KMS-11 (cell line): ENCODE measurements around the gene TSPAN18.

Experiments
- H2AFZ ChIP-seq: fragments of 200-600 bp; sonication (generic); 2 replicates; pipeline ENCODE4 v1.6.1; 2016; ENCODE audit warnings: antibody characterized with exemption, mixed run types, low read depth
- H3K27ac ChIP-seq: fragments of 200-600 bp; sonication (generic); 2 replicates; pipeline ENCODE4 v1.6.1; 2016; ENCODE audit warnings: mild to moderate bottlenecking, mixed run types
- H3K27me3 ChIP-seq: fragments of 200-600 bp; sonication (generic); 2 replicates; pipeline ENCODE4 v1.6.1; 2017; ENCODE audit warnings: mild to moderate bottlenecking, low read depth, mixed run types, moderate library complexity; ENCODE audit not compliant: insufficient read depth
- H3K36me3 ChIP-seq: fragments of 200-600 bp; sonication (generic); 2 replicates; pipeline ENCODE4 v1.6.1; 2017; ENCODE audit warnings: mild to moderate bottlenecking, mixed run types; ENCODE audit not compliant: insufficient read depth
- H3K4me1 ChIP-seq: fragments of 200-600 bp; sonication (generic); 2 replicates; pipeline ENCODE4 v1.6.1; 2016; ENCODE audit warnings: mild to moderate bottlenecking, low read depth, mixed run types; ENCODE audit not compliant: poor library complexity, severe bottlenecking
- H3K4me2 ChIP-seq: fragments of 200-600 bp; sonication (generic); 2 replicates; pipeline ENCODE4 v1.7.0; 2016; ENCODE audit warnings: mild to moderate bottlenecking, mixed run types
- H3K4me3 ChIP-seq: fragments of 200-600 bp; sonication (generic); IDR thresholded peaks from 2 replicates; pipeline ENCODE4 v1.6.1; 2017; ENCODE audit warnings: low read depth, low read length, mixed read lengths; ENCODE audit not compliant: insufficient read depth
- H3K79me2 ChIP-seq: fragments of 200-600 bp; sonication (generic); 2 replicates; pipeline ENCODE4 v1.6.1; 2016; ENCODE audit warnings: low read depth, mixed run types; ENCODE audit not compliant: insufficient read depth
- H3K9ac ChIP-seq: fragments of 200-600 bp; sonication (generic); 2 replicates; pipeline ENCODE4 v1.6.1; 2016; ENCODE audit warnings: mild to moderate bottlenecking, mixed run types
- H4K20me1 ChIP-seq: fragments of 200-600 bp; sonication (generic); 2 replicates; pipeline ENCODE4 v1.6.1; 2016; ENCODE audit warnings: mild to moderate bottlenecking, mixed run types; ENCODE audit not compliant: insufficient read depth
- TF ChIP-seq, protein P1 (sequence below): fragments of 200-600 bp; sonication (generic); conservative IDR thresholded peaks from 2 replicates; pipeline ENCODE4 v1.6.1; 2017; ENCODE audit warnings: low read depth, mild to moderate bottlenecking, antibody characterized with exemption, low read length, moderate library complexity, mixed read lengths

Gene TSPAN18

GRCh38 chr11:44940404-44940803 is 213.6 kb downstream of the TSPAN18 start:
- Histone ChIP-seq H4K20me1 (no peaks in the 10 kb centered on the region), H3K36me3 (no peaks in the 10 kb centered on the region)

DNA sequence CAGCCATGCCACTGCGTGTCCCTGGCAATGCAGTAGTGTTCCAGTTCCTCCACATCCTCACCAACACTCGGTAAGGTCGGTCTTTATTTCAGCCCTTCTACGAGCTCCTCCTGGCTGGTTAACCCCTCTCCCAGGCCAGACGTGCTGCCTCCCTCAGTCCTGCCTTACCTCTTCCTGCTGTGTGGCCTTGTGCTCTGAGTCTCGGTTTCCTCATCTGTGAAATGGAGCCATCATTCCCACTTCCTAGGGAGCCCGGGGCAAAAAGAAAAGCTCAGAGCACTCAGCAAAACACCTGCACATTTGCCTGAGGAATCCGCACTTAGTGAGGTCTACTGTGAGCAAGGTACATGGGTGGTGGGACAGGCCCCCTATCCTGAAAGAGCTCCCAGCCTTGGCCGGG is 214.1 kb downstream of the TSPAN18 start:
- TF ChIP-seq, protein P1, sequence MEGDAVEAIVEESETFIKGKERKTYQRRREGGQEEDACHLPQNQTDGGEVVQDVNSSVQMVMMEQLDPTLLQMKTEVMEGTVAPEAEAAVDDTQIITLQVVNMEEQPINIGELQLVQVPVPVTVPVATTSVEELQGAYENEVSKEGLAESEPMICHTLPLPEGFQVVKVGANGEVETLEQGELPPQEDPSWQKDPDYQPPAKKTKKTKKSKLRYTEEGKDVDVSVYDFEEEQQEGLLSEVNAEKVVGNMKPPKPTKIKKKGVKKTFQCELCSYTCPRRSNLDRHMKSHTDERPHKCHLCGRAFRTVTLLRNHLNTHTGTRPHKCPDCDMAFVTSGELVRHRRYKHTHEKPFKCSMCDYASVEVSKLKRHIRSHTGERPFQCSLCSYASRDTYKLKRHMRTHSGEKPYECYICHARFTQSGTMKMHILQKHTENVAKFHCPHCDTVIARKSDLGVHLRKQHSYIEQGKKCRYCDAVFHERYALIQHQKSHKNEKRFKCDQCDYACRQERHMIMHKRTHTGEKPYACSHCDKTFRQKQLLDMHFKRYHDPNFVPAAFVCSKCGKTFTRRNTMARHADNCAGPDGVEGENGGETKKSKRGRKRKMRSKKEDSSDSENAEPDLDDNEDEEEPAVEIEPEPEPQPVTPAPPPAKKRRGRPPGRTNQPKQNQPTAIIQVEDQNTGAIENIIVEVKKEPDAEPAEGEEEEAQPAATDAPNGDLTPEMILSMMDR: no peak
- Histone ChIP-seq H3K4me3 (no peak overlapping the region), H3K79me2 (no peaks in the 10 kb centered on the region), H3K36me3 (no peaks in the 10 kb centered on the region), H4K20me1 (no peaks in the 10 kb centered on the region), H3K4me1 (no peaks in the 10 kb centered on the region), H3K27me3 (no peaks in the 10 kb centered on the region), H2AFZ (no peak overlapping the region), H3K27ac (no peak overlapping the region), H3K9ac (no peak overlapping the region), H3K4me2 (no peak overlapping the region)

More at GRCh38 chr11:44940404-44940803, 213.6 kb downstream of the TSPAN18 start:
- H3K4me2 ChIP-seq: no peak overlapping the region
- H2AFZ ChIP-seq: no peak overlapping the region
- H3K27ac ChIP-seq: no peak overlapping the region
- no peaks in the 10 kb centered on the region for H3K4me1 ChIP-seq
- no peaks in the 10 kb centered on the region for H3K79me2 ChIP-seq
- TF ChIP-seq, protein P1: no peak
- no peak overlapping the region for H3K4me3 ChIP-seq
- H3K9ac ChIP-seq: no peak overlapping the region
- H3K27me3 ChIP-seq: no peaks in the 10 kb centered on the region

GRCh38 chr11:44941259-44942021 is 214.7 kb downstream of the TSPAN18 start:
- Histone ChIP-seq H3K27ac (no peak overlapping the region), H4K20me1 (no peaks in the 10 kb centered on the region), H3K79me2 (no peaks in the 10 kb centered on the region), H3K27me3 (no peaks in the 10 kb centered on the region), H3K4me3 (no peak overlapping the region), H3K9ac (no peak overlapping the region), H3K36me3 (no peaks in the 10 kb centered on the region), H3K4me2 (no peak overlapping the region), H2AFZ (no peak overlapping the region), H3K4me1 (no peaks in the 10 kb centered on the region)
- TF ChIP-seq, protein P1: no peak

DNA sequence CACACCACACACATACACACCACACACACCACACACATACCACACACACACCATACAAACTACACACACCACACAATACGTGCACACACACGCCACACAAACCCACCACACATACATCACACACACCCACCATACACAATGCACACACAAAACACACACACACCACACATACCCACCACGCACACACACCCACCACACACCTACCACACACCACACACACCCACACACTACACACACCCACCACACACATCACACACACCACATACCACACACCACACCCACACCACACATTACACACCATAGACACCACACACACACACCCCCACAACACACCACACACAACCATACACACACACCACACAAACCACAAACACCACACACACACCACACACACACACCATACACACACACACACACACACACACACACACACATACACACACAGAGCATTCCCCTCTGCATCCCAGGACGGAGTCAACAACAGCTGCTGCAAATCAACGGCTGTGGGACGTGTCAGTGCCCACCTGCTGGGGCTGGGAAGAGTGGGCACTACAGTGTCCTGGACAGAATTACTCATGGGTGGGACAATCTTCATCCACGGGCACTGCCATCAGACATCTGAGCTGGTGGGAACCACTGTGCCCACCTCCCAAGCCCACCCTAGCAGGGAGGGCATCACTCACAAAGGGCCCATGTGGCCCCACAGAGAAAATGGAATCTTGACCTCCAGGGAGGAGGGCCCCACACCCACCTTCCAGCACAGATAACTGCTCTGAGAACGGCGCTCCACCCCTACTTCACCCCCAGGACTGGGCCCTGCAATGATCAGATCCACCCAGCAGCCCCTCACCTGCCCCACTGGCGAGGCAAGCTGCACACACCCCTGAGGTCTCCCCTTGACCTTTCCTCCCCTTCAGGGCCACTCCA is 215.5 kb downstream of the TSPAN18 start:
- Histone ChIP-seq H3K79me2 (no peaks in the 10 kb centered on the region), H4K20me1 (no peaks in the 10 kb centered on the region), H3K27ac (no peak overlapping the region), H3K4me1 (no peaks in the 10 kb centered on the region), H3K4me3 (no peak overlapping the region), H3K27me3 (no peaks in the 10 kb centered on the region), H3K9ac (no peak overlapping the region), H3K4me2 (no peak overlapping the region), H3K36me3 (no peaks in the 10 kb centered on the region), H2AFZ (no peak overlapping the region)
- TF ChIP-seq, protein P1: no peak
